A673 (cell line): ENCODE results near the gene SSBP3.

Experiments
- EZH2 ChIP-seq: fragments of 200-600 bp; sonication (generic); IDR thresholded peaks from 2 replicates; pipeline ENCODE4 v1.6.1; 2017; ENCODE audit warnings: borderline replicate concordance, low read depth, mild to moderate bottlenecking, mixed read lengths, antibody characterized with exemption, low read length; ENCODE audit not compliant: poor library complexity, severe bottlenecking
- TF ChIP-seq, protein P1 (sequence below): fragments of 300-800, 200-600 bp; sonication (generic); conservative IDR thresholded peaks from 2 replicates; pipeline ENCODE4 v1.5.1; 2017; ENCODE audit warnings: low read depth, mild to moderate bottlenecking, antibody characterized with exemption, low read length, moderate library complexity, mixed read lengths

DNA sequence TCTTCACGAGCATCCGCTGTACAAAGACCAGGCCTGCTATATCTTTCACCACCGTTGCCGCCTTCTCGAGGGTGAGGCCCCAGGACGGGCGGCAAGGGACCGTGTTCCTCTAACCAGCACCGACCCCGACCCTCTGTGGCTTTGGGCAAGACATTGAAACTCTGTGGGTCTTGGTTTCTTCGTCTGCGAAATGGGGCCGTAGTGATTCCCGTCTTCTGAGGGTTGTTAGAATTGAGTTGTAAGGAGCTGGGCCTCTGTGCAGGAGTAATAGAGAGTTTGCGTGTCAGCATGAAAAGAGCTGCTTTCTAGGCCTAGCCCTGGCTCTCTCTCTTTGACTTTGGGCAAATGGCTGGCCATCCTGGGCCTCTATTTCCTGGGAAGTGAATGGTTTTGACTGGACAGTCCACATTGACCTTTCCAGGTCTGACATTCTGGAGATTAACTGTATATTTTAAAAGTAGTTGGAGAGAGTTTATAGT, 205.6 kb downstream of the SSBP3 start:
- TF ChIP-seq, protein P1, sequence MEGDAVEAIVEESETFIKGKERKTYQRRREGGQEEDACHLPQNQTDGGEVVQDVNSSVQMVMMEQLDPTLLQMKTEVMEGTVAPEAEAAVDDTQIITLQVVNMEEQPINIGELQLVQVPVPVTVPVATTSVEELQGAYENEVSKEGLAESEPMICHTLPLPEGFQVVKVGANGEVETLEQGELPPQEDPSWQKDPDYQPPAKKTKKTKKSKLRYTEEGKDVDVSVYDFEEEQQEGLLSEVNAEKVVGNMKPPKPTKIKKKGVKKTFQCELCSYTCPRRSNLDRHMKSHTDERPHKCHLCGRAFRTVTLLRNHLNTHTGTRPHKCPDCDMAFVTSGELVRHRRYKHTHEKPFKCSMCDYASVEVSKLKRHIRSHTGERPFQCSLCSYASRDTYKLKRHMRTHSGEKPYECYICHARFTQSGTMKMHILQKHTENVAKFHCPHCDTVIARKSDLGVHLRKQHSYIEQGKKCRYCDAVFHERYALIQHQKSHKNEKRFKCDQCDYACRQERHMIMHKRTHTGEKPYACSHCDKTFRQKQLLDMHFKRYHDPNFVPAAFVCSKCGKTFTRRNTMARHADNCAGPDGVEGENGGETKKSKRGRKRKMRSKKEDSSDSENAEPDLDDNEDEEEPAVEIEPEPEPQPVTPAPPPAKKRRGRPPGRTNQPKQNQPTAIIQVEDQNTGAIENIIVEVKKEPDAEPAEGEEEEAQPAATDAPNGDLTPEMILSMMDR, result no peak
- no peak for TF ChIP-seq EZH2
